Measurements from ENCODE around the gene IFNL3. TPM values are rescaled to one million over a fixed set of nuclear protein-coding genes. Genes with fewer than 3 reads are reported as not detected.
"Not testable (repeated sequence)": the region's sequence is repeated elsewhere in the genome, so short reads cannot be mapped to it uniquely, and the experiment has no call there.

The IFNL3 gene
- total RNA-seq, 4 donors from 2014 or later, result not detected

GRCh38 chr19:39276740-39277139 lies 31.9 kb upstream of the IFNL3 start:
- no peaks in the 10 kb centered on the region for H3K27me3 ChIP-seq
- no peak overlapping the region for H3K4me3 ChIP-seq
- no peak for TF ChIP-seq EP300 (IDR thresholded peaks at IDR 0.05)
- no peaks in the 10 kb centered on the region for H3K4me1 ChIP-seq
- WGBS, 2 donors, result 91 to 93% methylated on average over 5 of the region's 5 CpGs
- H3K9me3 ChIP-seq, result peaks cover 0 to 15% (median 1%) of the 10 kb centered on the region in 4 donors
- no peaks in the 10 kb centered on the region for H3K36me3 ChIP-seq
- no peak overlapping the region for H3K27ac ChIP-seq
- DNase-seq (ENCODE audit: low spot score in 2 of 2), result no peak

GRCh38 chr19:39275578-39275977 lies 30.8 kb upstream of the IFNL3 start:
- peaks cover 0 to under 1% of the 10 kb centered on the region in 2 donors for H3K27me3 ChIP-seq
- H3K4me1 ChIP-seq, result no peaks in the 10 kb centered on the region
- H3K36me3 ChIP-seq, result no peaks in the 10 kb centered on the region
- 80% methylated on average over 5 of the region's 5 CpGs for WGBS, 2 donors
- no peak for DNase-seq (ENCODE audit: low spot score in 2 of 2)
- H3K27ac ChIP-seq, result no peak overlapping the region
- H3K4me3 ChIP-seq, result no peak overlapping the region
- H3K9me3 ChIP-seq, result peaks cover 0 to 3% (median 0%) of the 10 kb centered on the region in 4 donors
- TF ChIP-seq, protein P1, sequence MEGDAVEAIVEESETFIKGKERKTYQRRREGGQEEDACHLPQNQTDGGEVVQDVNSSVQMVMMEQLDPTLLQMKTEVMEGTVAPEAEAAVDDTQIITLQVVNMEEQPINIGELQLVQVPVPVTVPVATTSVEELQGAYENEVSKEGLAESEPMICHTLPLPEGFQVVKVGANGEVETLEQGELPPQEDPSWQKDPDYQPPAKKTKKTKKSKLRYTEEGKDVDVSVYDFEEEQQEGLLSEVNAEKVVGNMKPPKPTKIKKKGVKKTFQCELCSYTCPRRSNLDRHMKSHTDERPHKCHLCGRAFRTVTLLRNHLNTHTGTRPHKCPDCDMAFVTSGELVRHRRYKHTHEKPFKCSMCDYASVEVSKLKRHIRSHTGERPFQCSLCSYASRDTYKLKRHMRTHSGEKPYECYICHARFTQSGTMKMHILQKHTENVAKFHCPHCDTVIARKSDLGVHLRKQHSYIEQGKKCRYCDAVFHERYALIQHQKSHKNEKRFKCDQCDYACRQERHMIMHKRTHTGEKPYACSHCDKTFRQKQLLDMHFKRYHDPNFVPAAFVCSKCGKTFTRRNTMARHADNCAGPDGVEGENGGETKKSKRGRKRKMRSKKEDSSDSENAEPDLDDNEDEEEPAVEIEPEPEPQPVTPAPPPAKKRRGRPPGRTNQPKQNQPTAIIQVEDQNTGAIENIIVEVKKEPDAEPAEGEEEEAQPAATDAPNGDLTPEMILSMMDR (IDR thresholded peaks at IDR 0.05), result no peak
- no peak for TF ChIP-seq POLR2A (IDR thresholded peaks at IDR 0.05)
- TF ChIP-seq EP300 (IDR thresholded peaks at IDR 0.05), result no peak

DNA sequence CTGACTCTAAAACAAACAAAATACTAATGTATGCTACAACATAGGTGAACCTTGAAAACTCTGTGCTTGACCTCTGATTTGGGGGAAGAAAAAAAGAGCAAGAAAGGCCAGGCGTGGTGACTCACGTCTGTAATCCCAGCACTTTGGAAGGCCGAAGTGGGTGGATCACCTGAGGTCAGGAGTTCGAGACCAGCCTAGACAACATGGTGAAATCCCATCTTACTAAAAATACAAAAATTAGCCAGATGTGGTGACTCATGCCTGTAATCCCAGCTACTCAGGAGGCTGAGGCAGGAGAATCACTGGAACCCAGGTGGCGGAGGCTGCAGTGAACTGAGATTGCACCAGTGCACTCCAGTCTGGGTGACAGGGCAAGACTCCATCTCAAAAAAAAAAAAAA lies 29.1 kb upstream of the IFNL3 start:
- not testable (repeated sequence) for H3K4me1 ChIP-seq; H3K4me3 ChIP-seq; H3K27me3 ChIP-seq; H3K9me3 ChIP-seq; H3K36me3 ChIP-seq; H3K27ac ChIP-seq; DNase-seq (ENCODE audit: low spot score in 2 of 2)
- 79 to 83% methylated on average over 5 of the region's 5 CpGs for WGBS, 2 donors

DNA sequence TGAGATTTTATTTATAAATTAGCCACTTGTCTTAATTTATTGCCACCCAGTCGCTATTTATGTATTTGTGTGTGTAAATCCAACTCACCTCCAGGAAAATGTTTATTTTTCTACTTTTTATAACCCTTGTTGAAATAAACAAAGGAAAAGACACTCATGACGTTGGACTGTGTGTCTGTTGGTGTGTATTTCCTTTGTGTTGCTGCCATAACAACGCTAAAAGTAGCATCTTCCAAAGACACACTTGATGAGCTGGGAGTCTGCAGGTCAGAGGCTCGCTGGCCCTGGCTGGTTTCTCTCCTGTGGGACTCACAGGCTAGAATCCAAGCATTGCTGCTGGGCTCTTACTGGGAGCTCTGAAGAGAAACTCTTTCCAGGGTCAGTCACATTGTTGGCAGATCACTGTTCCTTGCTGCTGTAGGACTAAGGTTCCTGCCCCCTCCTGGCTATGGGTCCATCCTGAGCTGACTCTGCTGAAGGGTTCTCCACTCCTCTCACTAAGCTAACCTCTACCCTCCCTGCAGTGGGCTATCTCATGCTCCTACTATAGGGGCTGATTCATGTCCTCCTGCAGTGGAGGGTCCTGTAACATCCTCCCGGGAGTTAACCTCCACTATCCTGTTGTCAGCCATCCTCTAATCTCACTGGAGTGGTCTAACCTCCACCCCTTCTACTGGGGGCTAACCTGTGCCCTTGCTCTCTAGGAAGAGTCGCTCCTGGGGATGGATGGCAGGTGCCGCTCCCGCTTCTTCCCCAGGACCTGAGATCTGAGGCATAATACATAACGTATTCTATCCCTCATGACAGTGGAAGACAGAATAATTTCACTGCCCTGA lies 25.4 kb upstream of the IFNL3 start:
- Histone ChIP-seq H3K9me3 (no peaks in the 10 kb centered on the region), H3K27me3 (peaks cover 0 to 14% of the 10 kb centered on the region in 2 donors), H3K4me1 (peaks cover 0 to 3% (median 0%) of the 10 kb centered on the region in 4 donors), H3K36me3 (no peaks in the 10 kb centered on the region), H3K27ac (no peak overlapping the region), H3K4me3 (no peak overlapping the region)
- DNase-seq (ENCODE audit: low spot score in 2 of 2), result no peak
- TF ChIP-seq, protein P1 (IDR thresholded peaks at IDR 0.05), result no peak
- TF ChIP-seq POLR2A (IDR thresholded peaks at IDR 0.05), result no peak
- TF ChIP-seq EP300 (IDR thresholded peaks at IDR 0.05), result no peak
- WGBS, 2 donors, result 61 to 68% methylated on average over 9 of the region's 9 CpGs

DNA sequence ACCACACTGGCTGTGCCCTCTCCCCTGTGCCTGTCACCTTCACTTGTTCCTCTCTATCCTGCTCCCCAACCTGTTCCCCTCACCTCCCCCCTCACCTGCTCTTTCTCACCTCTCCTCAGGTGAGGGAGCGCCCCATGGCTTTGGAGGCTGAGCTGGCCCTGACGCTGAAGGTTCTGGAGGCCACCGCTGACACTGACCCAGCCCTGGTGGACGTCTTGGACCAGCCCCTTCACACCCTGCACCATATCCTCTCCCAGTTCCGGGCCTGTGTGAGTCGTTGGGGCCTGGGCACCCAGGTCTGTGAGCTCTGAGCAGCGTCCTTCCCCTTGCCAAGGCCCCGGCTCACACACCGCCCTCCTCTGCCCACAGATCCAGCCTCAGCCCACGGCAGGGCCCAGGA lies 24.6 kb upstream of the IFNL3 start:
- not testable (repeated sequence) for DNase-seq (ENCODE audit: low spot score in 2 of 2); H3K4me3 ChIP-seq; H3K36me3 ChIP-seq; H3K9me3 ChIP-seq; H3K27ac ChIP-seq
- H3K4me1 ChIP-seq, result peaks cover 0 to 12% (median 0%) of the 10 kb centered on the region in 4 donors
- WGBS, 2 donors, result 60 to 75% methylated on average over 7 to 10 of the region's 10 CpGs
- H3K27me3 ChIP-seq, result peaks cover 0 to 23% of the 10 kb centered on the region in 2 donors

DNA sequence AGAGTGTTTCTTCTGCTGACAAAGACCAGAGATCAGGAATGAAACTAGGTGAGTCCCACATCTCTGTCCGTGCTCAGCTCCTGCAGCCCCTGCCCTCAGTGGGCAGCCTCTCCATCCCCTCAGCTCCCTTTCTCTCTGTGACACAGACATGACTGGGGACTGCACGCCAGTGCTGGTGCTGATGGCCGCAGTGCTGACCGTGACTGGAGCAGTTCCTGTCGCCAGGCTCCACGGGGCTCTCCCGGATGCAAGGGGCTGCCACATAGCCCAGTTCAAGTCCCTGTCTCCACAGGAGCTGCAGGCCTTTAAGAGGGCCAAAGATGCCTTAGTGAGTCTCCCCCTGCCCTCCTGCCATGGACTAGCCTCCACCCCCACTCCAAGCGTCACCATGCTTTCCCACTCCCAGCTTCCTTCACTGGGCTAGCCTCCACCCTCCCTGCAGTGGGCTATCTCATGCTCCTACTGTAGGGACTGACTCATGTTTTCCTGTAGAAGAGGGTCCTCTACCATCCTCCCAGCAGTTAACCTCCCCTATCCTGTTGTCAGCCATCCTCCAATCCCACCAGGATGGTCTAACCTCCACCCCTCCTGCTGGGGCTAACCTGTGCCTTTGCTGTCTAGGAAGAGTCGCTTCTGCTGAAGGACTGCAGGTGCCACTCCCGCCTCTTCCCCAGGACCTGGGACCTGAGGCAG lies 23.9 kb upstream of the IFNL3 start:
- H3K27me3 ChIP-seq, result peaks cover 0 to 29% of the 10 kb centered on the region in 2 donors
- WGBS, 2 donors, result 78 to 84% methylated on average over 8 to 10 of the region's 10 CpGs
- DNase-seq (ENCODE audit: low spot score in 2 of 2), result not testable (repeated sequence)

GRCh38 chr19:39268085-39268484 lies 23.3 kb upstream of the IFNL3 start, which contains the start of gene IFNL2:
Gene IFNL2 (plus strand): TSS chr19:39268396. CDS start chr19:39268569, 173 bp downstream.
- Histone ChIP-seq H3K4me1 (peaks cover 0 to 17% (median 0%) of the 10 kb centered on the region in 4 donors), H3K27me3 (peaks cover 0 to 35% of the 10 kb centered on the region in 2 donors)
- not testable (repeated sequence) for H3K4me3 ChIP-seq; H3K36me3 ChIP-seq; DNase-seq (ENCODE audit: low spot score in 2 of 2); H3K27ac ChIP-seq; H3K9me3 ChIP-seq
- no CpG with 5 or more reads among the region's 1 CpG for WGBS, 2 donors

More for the DNA sequence above, 23.9 kb upstream of the IFNL3 start:
- not testable (repeated sequence) for H3K9me3 ChIP-seq, H3K4me3 ChIP-seq, H3K36me3 ChIP-seq, H3K27ac ChIP-seq
- peaks cover 0 to 17% (median 0%) of the 10 kb centered on the region in 4 donors for H3K4me1 ChIP-seq
